PFSK-1 (cell line): ENCODE measurements around the gene RAD9A.

ENCODE experiments used
- FOXP2 ChIP-seq: optimal IDR thresholded peaks from 2 replicates; pipeline ENCODE3; 2011; ENCODE audit warnings: borderline replicate concordance, control low read depth, inconsistent platforms; ENCODE audit not compliant: insufficient read depth; ENCODE audit errors: extremely low read length, extremely low read depth
- POLR2AphosphoS5 ChIP-seq: IDR thresholded peaks from 2 replicates; pipeline ENCODE4 v1.6.1; 2012; ENCODE audit warnings: low read depth, mild to moderate bottlenecking, control low read depth, low read length, moderate library complexity
- SIN3A ChIP-seq: IDR thresholded peaks from 2 replicates; pipeline ENCODE4 v1.6.1; 2012; ENCODE audit warnings: mild to moderate bottlenecking, low read length, moderate library complexity, borderline replicate concordance; ENCODE audit not compliant: insufficient read depth
- TAF1 ChIP-seq: IDR thresholded peaks from 2 replicates; pipeline ENCODE4 v1.6.1; 2012; ENCODE audit warnings: low read length, control low read depth, borderline replicate concordance; ENCODE audit not compliant: insufficient read depth
- TF ChIP-seq, protein P1 (sequence below), 2 experiments: IDR thresholded peaks; 2 replicates each; pipeline versions ENCODE4 v1.6.1 to v1.8.0; 2011 to 2012; ENCODE audit warnings: low read depth in 2 of 2, low read length in 2 of 2, control low read depth in 1 of 2, inconsistent platforms in 1 of 2, mild to moderate bottlenecking in 1 of 2, moderate library complexity in 1 of 2; ENCODE audit not compliant: insufficient read depth in 1 of 2

DNA sequence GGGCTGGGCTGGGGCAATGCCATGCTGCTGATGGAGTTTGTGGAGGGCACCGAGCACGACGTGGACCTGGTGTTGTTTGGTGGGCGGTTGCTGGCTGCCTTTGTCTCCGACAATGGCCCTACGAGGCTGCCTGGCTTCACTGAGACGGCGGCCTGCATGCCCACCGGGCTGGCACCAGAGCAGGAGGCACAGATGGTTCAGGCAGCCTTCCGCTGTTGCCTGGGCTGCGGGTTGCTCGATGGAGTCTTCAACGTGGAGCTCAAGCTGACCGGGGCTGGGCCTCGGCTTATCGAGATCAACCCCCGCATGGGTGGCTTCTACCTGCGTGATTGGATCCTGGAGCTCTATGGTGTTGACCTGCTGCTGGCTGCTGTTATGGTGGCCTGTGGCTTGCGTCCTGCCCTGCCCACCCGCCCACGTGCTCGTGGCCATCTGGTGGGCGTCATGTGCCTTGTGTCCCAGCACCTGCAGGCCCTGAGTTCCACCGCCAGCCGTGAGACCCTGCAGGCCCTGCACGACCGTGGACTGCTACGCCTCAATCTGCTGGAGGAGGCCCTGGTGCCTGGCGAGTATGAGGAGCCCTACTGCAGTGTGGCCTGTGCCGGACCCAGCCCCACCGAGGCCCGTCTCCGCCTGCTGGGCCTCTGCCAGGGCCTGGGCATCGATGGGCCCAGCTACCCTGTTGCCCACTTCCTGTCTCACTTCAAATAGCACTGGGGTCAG, 32.3 kb downstream of the RAD9A start:
- TF ChIP-seq, protein P1, sequence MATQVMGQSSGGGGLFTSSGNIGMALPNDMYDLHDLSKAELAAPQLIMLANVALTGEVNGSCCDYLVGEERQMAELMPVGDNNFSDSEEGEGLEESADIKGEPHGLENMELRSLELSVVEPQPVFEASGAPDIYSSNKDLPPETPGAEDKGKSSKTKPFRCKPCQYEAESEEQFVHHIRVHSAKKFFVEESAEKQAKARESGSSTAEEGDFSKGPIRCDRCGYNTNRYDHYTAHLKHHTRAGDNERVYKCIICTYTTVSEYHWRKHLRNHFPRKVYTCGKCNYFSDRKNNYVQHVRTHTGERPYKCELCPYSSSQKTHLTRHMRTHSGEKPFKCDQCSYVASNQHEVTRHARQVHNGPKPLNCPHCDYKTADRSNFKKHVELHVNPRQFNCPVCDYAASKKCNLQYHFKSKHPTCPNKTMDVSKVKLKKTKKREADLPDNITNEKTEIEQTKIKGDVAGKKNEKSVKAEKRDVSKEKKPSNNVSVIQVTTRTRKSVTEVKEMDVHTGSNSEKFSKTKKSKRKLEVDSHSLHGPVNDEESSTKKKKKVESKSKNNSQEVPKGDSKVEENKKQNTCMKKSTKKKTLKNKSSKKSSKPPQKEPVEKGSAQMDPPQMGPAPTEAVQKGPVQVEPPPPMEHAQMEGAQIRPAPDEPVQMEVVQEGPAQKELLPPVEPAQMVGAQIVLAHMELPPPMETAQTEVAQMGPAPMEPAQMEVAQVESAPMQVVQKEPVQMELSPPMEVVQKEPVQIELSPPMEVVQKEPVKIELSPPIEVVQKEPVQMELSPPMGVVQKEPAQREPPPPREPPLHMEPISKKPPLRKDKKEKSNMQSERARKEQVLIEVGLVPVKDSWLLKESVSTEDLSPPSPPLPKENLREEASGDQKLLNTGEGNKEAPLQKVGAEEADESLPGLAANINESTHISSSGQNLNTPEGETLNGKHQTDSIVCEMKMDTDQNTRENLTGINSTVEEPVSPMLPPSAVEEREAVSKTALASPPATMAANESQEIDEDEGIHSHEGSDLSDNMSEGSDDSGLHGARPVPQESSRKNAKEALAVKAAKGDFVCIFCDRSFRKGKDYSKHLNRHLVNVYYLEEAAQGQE (IDR thresholded peaks at IDR 0.05; ENCODE audit: insufficient read depth in 1 of 2, low read depth in 2 of 2, low read length in 2 of 2), result no peak
- TF ChIP-seq POLR2AphosphoS5 (no peak), SIN3A (no peak), TAF1 (no peak), FOXP2 (no peak)
